Peyer's patch (tissue), 4 donors: Measurements from ENCODE around the gene TEAD1.
"Not testable (repeated sequence)": the region's sequence is repeated elsewhere in the genome, so short reads cannot be mapped to it uniquely, and the experiment has no call there.

Experiments
- POLR2A ChIP-seq, 2 donors: fragments of 450-650 bp; IDR thresholded peaks; one replicate each; pipeline ENCODE4 v1.5.1; 2017; ENCODE audit warnings: antibody characterized with exemption in 2 of 2, mild to moderate bottlenecking in 2 of 2, moderate library complexity in 2 of 2
- TF ChIP-seq, protein P1 (sequence below), 6 experiments: fragments of 450-650 bp in 4 of 6; fragments of 200-600 bp in 2 of 6; sonication (generic) in 1 of 6; IDR thresholded peaks; one replicate each; pipeline ENCODE4 v1.5.1; 2017 to 2019; ENCODE audit warnings: antibody characterized with exemption in 6 of 6, mild to moderate bottlenecking in 3 of 6, moderate library complexity in 1 of 6

DNA sequence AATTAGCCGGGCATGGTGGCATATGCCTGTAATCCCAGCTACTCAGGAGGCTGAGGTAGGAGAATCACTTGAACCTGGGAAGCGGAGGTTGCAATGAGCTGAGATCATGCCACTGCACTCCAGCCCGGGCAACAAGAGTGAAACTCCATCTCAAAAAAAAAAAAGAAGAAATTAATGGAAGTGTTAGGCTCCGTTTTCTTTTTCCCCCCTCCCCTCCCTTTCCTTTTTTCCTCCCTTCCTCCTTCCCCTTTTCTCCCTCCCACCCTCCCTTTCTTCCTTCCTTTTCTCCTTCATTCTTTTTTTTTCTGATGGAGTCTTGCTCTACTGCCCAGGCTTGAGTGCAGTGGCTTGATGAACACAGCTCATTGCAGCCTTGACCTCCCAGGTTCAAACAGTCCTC, 203.3 kb downstream of the TEAD1 start:
- TF ChIP-seq, protein P1, sequence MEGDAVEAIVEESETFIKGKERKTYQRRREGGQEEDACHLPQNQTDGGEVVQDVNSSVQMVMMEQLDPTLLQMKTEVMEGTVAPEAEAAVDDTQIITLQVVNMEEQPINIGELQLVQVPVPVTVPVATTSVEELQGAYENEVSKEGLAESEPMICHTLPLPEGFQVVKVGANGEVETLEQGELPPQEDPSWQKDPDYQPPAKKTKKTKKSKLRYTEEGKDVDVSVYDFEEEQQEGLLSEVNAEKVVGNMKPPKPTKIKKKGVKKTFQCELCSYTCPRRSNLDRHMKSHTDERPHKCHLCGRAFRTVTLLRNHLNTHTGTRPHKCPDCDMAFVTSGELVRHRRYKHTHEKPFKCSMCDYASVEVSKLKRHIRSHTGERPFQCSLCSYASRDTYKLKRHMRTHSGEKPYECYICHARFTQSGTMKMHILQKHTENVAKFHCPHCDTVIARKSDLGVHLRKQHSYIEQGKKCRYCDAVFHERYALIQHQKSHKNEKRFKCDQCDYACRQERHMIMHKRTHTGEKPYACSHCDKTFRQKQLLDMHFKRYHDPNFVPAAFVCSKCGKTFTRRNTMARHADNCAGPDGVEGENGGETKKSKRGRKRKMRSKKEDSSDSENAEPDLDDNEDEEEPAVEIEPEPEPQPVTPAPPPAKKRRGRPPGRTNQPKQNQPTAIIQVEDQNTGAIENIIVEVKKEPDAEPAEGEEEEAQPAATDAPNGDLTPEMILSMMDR (IDR thresholded peaks at IDR 0.05): not testable (repeated sequence)
- TF ChIP-seq POLR2A (IDR thresholded peaks at IDR 0.05): not testable (repeated sequence)
